ENCODE results near the gene CD19.
"Not testable (repeated sequence)": the region's sequence is repeated elsewhere in the genome, so short reads cannot be mapped to it uniquely, and the experiment has no call there.

CD19 gene

DNA sequence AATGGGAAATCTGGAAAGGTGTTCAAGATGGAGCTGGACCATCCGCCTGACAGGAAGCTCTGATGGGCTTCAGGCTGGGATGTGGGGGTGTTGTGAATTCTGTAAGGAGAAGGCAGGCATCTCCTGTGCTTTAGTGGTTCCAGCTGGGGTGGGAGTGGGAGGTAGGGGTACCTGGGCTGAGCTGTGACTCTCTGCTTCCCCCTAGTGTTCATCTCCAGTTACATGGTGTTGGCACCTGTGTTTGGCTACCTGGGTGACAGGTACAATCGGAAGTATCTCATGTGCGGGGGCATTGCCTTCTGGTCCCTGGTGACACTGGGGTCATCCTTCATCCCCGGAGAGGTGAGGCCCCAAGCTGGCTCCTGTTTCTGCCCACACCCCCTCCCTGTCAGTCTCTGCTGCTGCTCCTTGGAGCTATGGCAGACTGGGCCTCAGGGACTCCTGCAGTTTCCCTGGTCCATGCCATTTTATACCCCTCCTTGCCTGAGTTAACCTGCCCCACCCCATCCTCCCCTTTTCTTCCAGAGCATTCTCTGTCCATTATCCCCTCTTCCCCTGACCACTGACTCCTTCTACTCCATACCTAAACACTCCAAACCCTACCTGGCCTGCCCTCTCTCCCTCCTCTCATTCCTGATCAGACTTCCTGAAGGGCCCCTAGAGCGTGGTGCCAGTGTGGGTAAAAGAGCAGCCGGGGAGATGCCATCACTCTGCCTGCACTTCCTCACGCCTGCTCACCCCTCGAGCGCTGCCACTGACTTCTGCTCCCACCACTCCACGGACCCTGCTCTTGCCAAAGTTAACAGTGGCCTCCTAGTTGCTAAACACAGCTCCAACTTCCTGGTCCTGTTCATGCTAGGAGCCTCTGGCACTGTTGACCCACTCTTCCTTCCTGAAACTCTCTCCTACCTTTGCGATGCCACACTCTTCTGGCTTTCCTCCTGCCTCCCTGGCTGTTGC, 46.2 kb downstream of the CD19 start:
- no peak for DNase-seq
- peaks cover 23 to 58% (median 53%) of the 10 kb centered on the region in 3 donors for H3K36me3 ChIP-seq
- no peaks in the 10 kb centered on the region for H3K9me3 ChIP-seq
- peaks cover 0 to 21% (median 18%) of the 10 kb centered on the region in 4 donors for H3K4me1 ChIP-seq
- H3K4me3 ChIP-seq: no peak overlapping the region
- no peak overlapping the region for H3K27ac ChIP-seq
- H3K27me3 ChIP-seq: no peaks in the 10 kb centered on the region
- intact Hi-C loops (cut with DNase I; ENCODE audit: low total_unique reads): loop anchor here (10.0 kb wide), 1 partner anchor 63 kb away; no protein-coding TSS in a partner anchor
- TF ChIP-seq, protein P1, sequence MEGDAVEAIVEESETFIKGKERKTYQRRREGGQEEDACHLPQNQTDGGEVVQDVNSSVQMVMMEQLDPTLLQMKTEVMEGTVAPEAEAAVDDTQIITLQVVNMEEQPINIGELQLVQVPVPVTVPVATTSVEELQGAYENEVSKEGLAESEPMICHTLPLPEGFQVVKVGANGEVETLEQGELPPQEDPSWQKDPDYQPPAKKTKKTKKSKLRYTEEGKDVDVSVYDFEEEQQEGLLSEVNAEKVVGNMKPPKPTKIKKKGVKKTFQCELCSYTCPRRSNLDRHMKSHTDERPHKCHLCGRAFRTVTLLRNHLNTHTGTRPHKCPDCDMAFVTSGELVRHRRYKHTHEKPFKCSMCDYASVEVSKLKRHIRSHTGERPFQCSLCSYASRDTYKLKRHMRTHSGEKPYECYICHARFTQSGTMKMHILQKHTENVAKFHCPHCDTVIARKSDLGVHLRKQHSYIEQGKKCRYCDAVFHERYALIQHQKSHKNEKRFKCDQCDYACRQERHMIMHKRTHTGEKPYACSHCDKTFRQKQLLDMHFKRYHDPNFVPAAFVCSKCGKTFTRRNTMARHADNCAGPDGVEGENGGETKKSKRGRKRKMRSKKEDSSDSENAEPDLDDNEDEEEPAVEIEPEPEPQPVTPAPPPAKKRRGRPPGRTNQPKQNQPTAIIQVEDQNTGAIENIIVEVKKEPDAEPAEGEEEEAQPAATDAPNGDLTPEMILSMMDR (IDR thresholded peaks at IDR 0.05): peak in 1 of 2 experiments; percentile 16

DNA sequence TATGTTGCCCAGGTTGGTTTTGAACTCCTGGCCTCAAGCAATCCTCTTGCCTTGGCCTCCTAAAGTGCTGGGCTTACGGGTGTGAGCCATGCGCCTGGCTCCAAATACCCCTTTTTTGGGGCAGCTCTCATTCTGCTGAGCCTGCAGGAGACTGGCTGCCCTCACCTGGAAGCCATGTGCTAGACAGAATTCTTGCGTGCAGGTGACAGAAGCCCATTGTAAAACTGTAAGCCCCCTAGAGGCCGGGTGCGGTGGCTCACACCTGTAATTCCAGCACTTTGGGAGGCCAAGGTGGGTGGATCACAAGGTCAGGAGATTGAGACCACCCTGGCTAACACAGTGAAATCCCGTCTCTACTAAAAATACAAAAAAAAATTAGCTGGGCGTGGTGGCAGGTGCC, 48.6 kb downstream of the CD19 start:
- intact Hi-C loops (cut with DNase I; ENCODE audit: low total_unique reads); H3K4me3 ChIP-seq; H3K27me3 ChIP-seq; H3K9me3 ChIP-seq; H3K27ac ChIP-seq; DNase-seq: not testable (repeated sequence)
- Histone ChIP-seq H3K36me3 (peaks cover 33 to 81% (median 76%) of the 10 kb centered on the region in 3 donors), H3K4me1 (peaks cover 0 to 13% (median 8%) of the 10 kb centered on the region in 4 donors)

GRCh38 chr16:28980929-28981328, 49.2 kb downstream of the CD19 start:
- TF ChIP-seq, protein P1 (IDR thresholded peaks at IDR 0.05): no peak
- DNase-seq: no peak
- H3K36me3 ChIP-seq: peaks cover 33 to 87% (median 81%) of the 10 kb centered on the region in 3 donors
- no peak overlapping the region for H3K27ac ChIP-seq
- H3K9me3 ChIP-seq: no peaks in the 10 kb centered on the region
- no peak overlapping the region for H3K4me3 ChIP-seq
- H3K27me3 ChIP-seq: no peaks in the 10 kb centered on the region
- intact Hi-C loops (cut with DNase I; ENCODE audit: low total_unique reads): no loop called here
- H3K4me1 ChIP-seq: peaks cover 0 to 7% (median 2%) of the 10 kb centered on the region in 4 donors

DNA sequence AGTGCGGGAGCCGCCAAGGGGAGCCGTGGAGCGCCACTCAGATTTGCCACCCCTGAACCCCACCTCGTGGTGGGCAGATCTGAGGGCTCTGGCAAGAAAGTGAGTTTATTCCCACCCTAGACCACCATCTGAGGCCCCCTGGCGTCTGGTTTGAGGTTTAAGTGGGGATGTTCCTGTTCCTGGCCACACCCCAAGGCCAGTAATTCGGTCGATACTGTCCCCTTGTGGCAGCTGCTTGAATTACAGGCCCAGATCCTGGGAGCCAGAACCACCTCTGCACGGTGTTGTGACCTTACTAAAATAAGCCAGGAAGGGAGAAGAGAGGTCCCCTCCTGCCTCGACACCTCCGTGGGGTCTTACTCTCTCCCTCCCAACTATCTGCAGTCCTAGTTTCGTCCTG, 49.7 kb downstream of the CD19 start:
- TF ChIP-seq, protein P1 (IDR thresholded peaks at IDR 0.05): peak in 1 of 2 experiments; percentile 7
- no peaks in the 10 kb centered on the region for H3K9me3 ChIP-seq
- intact Hi-C loops (cut with DNase I; ENCODE audit: low total_unique reads): no loop called here
- H3K36me3 ChIP-seq: peaks cover 38 to 93% (median 86%) of the 10 kb centered on the region in 3 donors
- H3K4me3 ChIP-seq: no peak overlapping the region
- no peak overlapping the region for H3K27ac ChIP-seq
- DNase-seq: no peak
- H3K4me1 ChIP-seq: peaks cover 0 to under 1% (median 0%) of the 10 kb centered on the region in 4 donors
- H3K27me3 ChIP-seq: no peaks in the 10 kb centered on the region

DNA sequence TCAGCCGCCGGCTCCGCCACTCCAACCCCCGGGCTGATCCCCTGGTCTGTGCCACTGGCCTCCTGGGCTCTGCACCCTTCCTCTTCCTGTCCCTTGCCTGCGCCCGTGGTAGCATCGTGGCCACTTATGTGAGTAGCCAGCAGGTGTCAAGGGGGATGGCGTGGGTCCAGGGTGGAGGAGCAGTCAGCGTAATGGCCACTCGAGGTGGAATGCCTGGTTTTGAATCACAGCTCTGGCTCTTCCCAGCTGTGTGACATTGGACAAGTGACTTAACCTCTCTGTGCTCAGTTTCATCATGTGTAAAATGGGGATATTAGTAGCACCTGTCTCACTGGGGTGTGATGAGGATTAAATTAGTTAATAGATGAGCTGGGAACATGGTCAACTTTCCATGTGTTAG, 50.6 kb downstream of the CD19 start:
- Histone ChIP-seq H3K36me3 (peaks cover 47 to 100% (median 95%) of the 10 kb centered on the region in 3 donors), H3K27ac (no peak overlapping the region), H3K4me1 (no peaks in the 10 kb centered on the region), H3K9me3 (peaks cover 0 to 7% (median 6%) of the 10 kb centered on the region in 3 donors), H3K4me3 (no peak overlapping the region), H3K27me3 (no peaks in the 10 kb centered on the region)
- DNase-seq: no peak
- TF ChIP-seq, protein P1 (IDR thresholded peaks at IDR 0.05): no peak
- intact Hi-C loops (cut with DNase I; ENCODE audit: low total_unique reads): no loop called here

- H3K36me3 ChIP-seq: peaks cover 50 to 100% (median 93%) of the 10 kb centered on the region in 3 donors
These were observed 51.2 kb downstream of the CD19 start for GRCh38 chr16:28982949-28983348.

More at GRCh38 chr16:28982949-28983348, 51.2 kb downstream of the CD19 start:
- no peak for DNase-seq
- Histone ChIP-seq H3K27me3 (no peaks in the 10 kb centered on the region), H3K27ac (no peak overlapping the region), H3K4me3 (no peak overlapping the region), H3K9me3 (peaks cover 0 to 7% (median 6%) of the 10 kb centered on the region in 3 donors), H3K4me1 (no peaks in the 10 kb centered on the region)
- TF ChIP-seq, protein P1 (IDR thresholded peaks at IDR 0.05): no peak
- intact Hi-C loops (cut with DNase I; ENCODE audit: low total_unique reads): no loop called here
